ENCODE measurements around the gene TMEM272. TPM values are rescaled to one million over a fixed set of nuclear protein-coding genes. Genes with fewer than 3 reads are reported as not detected.

TMEM272 gene
- total and polyA plus RNA-seq, 2 experiments from 2014 or later: not detected

GRCh38 chr13:51843529-51843928 is 1.4 kb downstream of the TMEM272 start:
- Histone ChIP-seq H3K79me2 (ENCODE audit: insufficient read depth) (no peaks in the 10 kb centered on the region), H4K20me1 (ENCODE audit: insufficient read depth) (no peaks in the 10 kb centered on the region), H3K4me2 (ENCODE audit: unreplicated experiment) (no peak overlapping the region), H3K27ac (no peak overlapping the region), H3K4me1 (ENCODE audit: insufficient read depth) (peaks cover 13% of the 10 kb centered on the region), H3K9me2 (ENCODE audit: insufficient read depth) (no peaks in the 10 kb centered on the region), H3K9ac (no peak overlapping the region), H3K36me3 (ENCODE audit: low read depth) (no peaks in the 10 kb centered on the region), H3K27me3 (replicated peaks; ENCODE audit: insufficient read depth) (peaks cover 22% of the 10 kb centered on the region), H3F3A (ENCODE audit: insufficient read depth) (peaks cover 4% of the 10 kb centered on the region; the same call in 1 of the 2 replicates), H2AFZ (no peak overlapping the region), H3K9me3 (ENCODE audit: low read depth) (no peaks in the 10 kb centered on the region), H3K4me3 (no peak overlapping the region)
- no peak for DNase-seq
- 35 to 47% methylated on average over 3 of the region's 3 CpGs for WGBS, 2 experiments (ENCODE audit: low coverage in 1 of 2, low lambda C conversion rate in 2 of 2, missing lambda C conversion rate in 2 of 2)
- TF ChIP-seq EZH2 (IDR thresholded peaks at IDR 0.05; ENCODE audit: insufficient read depth, poor library complexity, severe bottlenecking) (no peak), EZH2phosphoT487 (IDR thresholded peaks at IDR 0.05; ENCODE audit: insufficient read depth, low read depth) (no peak)
- in situ Hi-C loops (cut with MboI): no loop called here

- H3K79me2 ChIP-seq (ENCODE audit: insufficient read depth): no peaks in the 10 kb centered on the region
- H3K4me3 ChIP-seq: no peak overlapping the region
- no peaks in the 10 kb centered on the region for H3K36me3 ChIP-seq (ENCODE audit: low read depth)
- peaks cover 15% of the 10 kb centered on the region for H3K4me1 ChIP-seq (ENCODE audit: insufficient read depth)
- H2AFZ ChIP-seq: no peak overlapping the region
- peaks cover 22% of the 10 kb centered on the region for H3K27me3 ChIP-seq (replicated peaks; ENCODE audit: insufficient read depth)
- peaks cover 5% of the 10 kb centered on the region; the same call in 1 of the 2 replicates for H3F3A ChIP-seq (ENCODE audit: insufficient read depth)
- DNase-seq: no peak
- 73 to 75% methylated on average over 6 of the region's 6 CpGs for WGBS, 2 experiments (ENCODE audit: low coverage in 1 of 2, low lambda C conversion rate in 2 of 2, missing lambda C conversion rate in 2 of 2)
- H3K9me3 ChIP-seq (ENCODE audit: low read depth): no peaks in the 10 kb centered on the region
- TF ChIP-seq EZH2 (IDR thresholded peaks at IDR 0.05; ENCODE audit: insufficient read depth, poor library complexity, severe bottlenecking) (no peak), EZH2phosphoT487 (IDR thresholded peaks at IDR 0.05; ENCODE audit: insufficient read depth, low read depth) (no peak)
- no peaks in the 10 kb centered on the region for H3K9me2 ChIP-seq (ENCODE audit: insufficient read depth)
- H3K27ac ChIP-seq: no peak overlapping the region
- no peaks in the 10 kb centered on the region for H4K20me1 ChIP-seq (ENCODE audit: insufficient read depth)
- H3K9ac ChIP-seq: no peak overlapping the region
- in situ Hi-C loops (cut with MboI): no loop called here
- H3K4me2 ChIP-seq (ENCODE audit: unreplicated experiment): no peak overlapping the region
These were observed 3.2 kb downstream of the TMEM272 start for GRCh38 chr13:51841732-51842131.

- no peak overlapping the region for H2AFZ ChIP-seq
- H3K4me2 ChIP-seq (ENCODE audit: unreplicated experiment): no peak overlapping the region
- peaks cover 22% of the 10 kb centered on the region for H3K27me3 ChIP-seq (replicated peaks; ENCODE audit: insufficient read depth)
- H3K36me3 ChIP-seq (ENCODE audit: low read depth): no peaks in the 10 kb centered on the region
- H3K4me1 ChIP-seq (ENCODE audit: insufficient read depth): peaks cover 15% of the 10 kb centered on the region
- in situ Hi-C loops (cut with MboI): no loop called here
- no peaks in the 10 kb centered on the region for H3K9me2 ChIP-seq (ENCODE audit: insufficient read depth)
- no peak overlapping the region for H3K27ac ChIP-seq
- H3K9me3 ChIP-seq (ENCODE audit: low read depth): no peaks in the 10 kb centered on the region
- no peak for DNase-seq
- 80 to 84% methylated on average over 6 of the region's 6 CpGs for whole genome bisulfite sequencing, 2 experiments (ENCODE audit: low coverage in 1 of 2, low lambda C conversion rate in 2 of 2, missing lambda C conversion rate in 2 of 2)
- H3K9ac ChIP-seq: no peak overlapping the region
- TF ChIP-seq EZH2 (IDR thresholded peaks at IDR 0.05; ENCODE audit: insufficient read depth, poor library complexity, severe bottlenecking): no peak
- TF ChIP-seq EZH2phosphoT487 (IDR thresholded peaks at IDR 0.05; ENCODE audit: insufficient read depth, low read depth): no peak
- peaks cover 5% of the 10 kb centered on the region; the same call in 1 of the 2 replicates for H3F3A ChIP-seq (ENCODE audit: insufficient read depth)
- no peaks in the 10 kb centered on the region for H4K20me1 ChIP-seq (ENCODE audit: insufficient read depth)
- no peak overlapping the region for H3K4me3 ChIP-seq
- no peaks in the 10 kb centered on the region for H3K79me2 ChIP-seq (ENCODE audit: insufficient read depth)
These were observed 4.1 kb downstream of the TMEM272 start for GRCh38 chr13:51840917-51841316.

GRCh38 chr13:51839711-51840540 is 5.1 kb downstream of the TMEM272 start:
- no peaks in the 10 kb centered on the region for H3K79me2 ChIP-seq (ENCODE audit: insufficient read depth)
- no peak for DNase-seq
- no peaks in the 10 kb centered on the region for H3K9me3 ChIP-seq (ENCODE audit: low read depth)
- H3K9me2 ChIP-seq (ENCODE audit: insufficient read depth): no peaks in the 10 kb centered on the region
- H4K20me1 ChIP-seq (ENCODE audit: insufficient read depth): no peaks in the 10 kb centered on the region
- no peak for TF ChIP-seq EZH2phosphoT487 (IDR thresholded peaks at IDR 0.05; ENCODE audit: insufficient read depth, low read depth)
- no peak for TF ChIP-seq EZH2 (IDR thresholded peaks at IDR 0.05; ENCODE audit: insufficient read depth, poor library complexity, severe bottlenecking)
- peaks cover 5% of the 10 kb centered on the region; the same call in 1 of the 2 replicates for H3F3A ChIP-seq (ENCODE audit: insufficient read depth)
- no peak overlapping the region for H3K4me3 ChIP-seq
- H3K4me2 ChIP-seq (ENCODE audit: unreplicated experiment): no peak overlapping the region
- no peak overlapping the region for H3K27ac ChIP-seq
- no peak overlapping the region for H2AFZ ChIP-seq
- in situ Hi-C loops (cut with MboI): no loop called here
- H3K27me3 ChIP-seq (replicated peaks; ENCODE audit: insufficient read depth): peaks cover 22% of the 10 kb centered on the region
- peaks cover 11% of the 10 kb centered on the region for H3K4me1 ChIP-seq (ENCODE audit: insufficient read depth)
- 88 to 90% methylated on average over 10 of the region's 10 CpGs for WGBS, 2 experiments (ENCODE audit: low coverage in 1 of 2, low lambda C conversion rate in 2 of 2, missing lambda C conversion rate in 2 of 2)
- H3K9ac ChIP-seq: no peak overlapping the region
- no peaks in the 10 kb centered on the region for H3K36me3 ChIP-seq (ENCODE audit: low read depth)
